Tibial nerve (tissue), 3 donors: ENCODE measurements around the gene KPNA6.

ENCODE experiments used
- CTCF ChIP-seq, 5 experiments: fragments of 200-600 bp in 3 of 5; fragments of 450-650 bp in 2 of 5; sonication (generic) in 3 of 5; IDR thresholded peaks; one replicate each; pipeline ENCODE4 v1.5.1; 2016 to 2019; ENCODE audit warnings: antibody characterized with exemption in 5 of 5, mild to moderate bottlenecking in 3 of 5, moderate library complexity in 2 of 5
- POLR2A ChIP-seq, 2 donors: fragments of 450-650 bp; IDR thresholded peaks; one replicate each; pipeline ENCODE4 v1.6.1; 2017; ENCODE audit warnings: antibody characterized with exemption in 2 of 2, mild to moderate bottlenecking in 2 of 2, moderate library complexity in 2 of 2

GRCh38 chr1:32219022-32219421 lies 111.2 kb downstream of the KPNA6 start:
- TF ChIP-seq CTCF (IDR thresholded peaks at IDR 0.05) (no peak), POLR2A (IDR thresholded peaks at IDR 0.05) (no peak)
